HEK293 (cell line): ENCODE measurements around the gene TET1.

Experiments
- CTCF ChIA-PET: fragments of 350-600 bp; formaldehyde crosslinking; extraction: SDS; loops from one replicate; lab custom pipeline; 2021; ENCODE audit warnings: antibody characterized with exemption; lab: Yijun Ruan, JAX
- POLR2A ChIA-PET: fragments of 300-600 bp; formaldehyde crosslinking; extraction: SDS; loops from one replicate; lab custom pipeline; 2020; ENCODE audit warnings: antibody characterized with exemption, inconsistent platforms; lab: Yijun Ruan, JAX
- H3K27ac ChIP-seq: fragments of 200-500 bp; sonication (Bioruptor generic); 2 replicates; pipeline ENCODE4 v1.5.1; 2014; ENCODE audit warnings: low read depth, low read length, control low read depth, inconsistent platforms; ENCODE audit errors: extremely low read depth
- H3K36me3 ChIP-seq, 2 experiments: fragments of 200-500 bp in 1 of 2; sonication (Bioruptor generic) in 1 of 2; 1 replicate in 1 of 2; 2 replicates in 1 of 2; pipeline ENCODE4 v1.5.1; 2014 to 2017; ENCODE audit warnings: inconsistent platforms in 2 of 2, low read length in 2 of 2; ENCODE audit not compliant: control insufficient read depth in 2 of 2, insufficient read depth in 1 of 2
- H3K4me1 ChIP-seq: fragments of 200-500 bp; sonication (Bioruptor generic); 2 replicates; pipeline ENCODE4 v1.5.1; 2014; ENCODE audit warnings: mild to moderate bottlenecking, low read length, inconsistent platforms; ENCODE audit not compliant: control insufficient read depth, insufficient read depth
- H3K4me3 ChIP-seq: 2 replicates; pipeline ENCODE4 v1.5.1; 2011; ENCODE audit warnings: low read depth, mild to moderate bottlenecking, control low read depth, low read length, moderate library complexity
- H3K9me3 ChIP-seq: fragments of 200-500 bp; sonication (Bioruptor generic); 2 replicates; pipeline ENCODE4 v1.5.1; 2014; ENCODE audit warnings: low read depth, low read length, inconsistent platforms; ENCODE audit not compliant: control insufficient read depth, insufficient read depth
- KLF1 ChIP-seq: fragments of 450-650 bp; formaldehyde crosslinking; IDR thresholded peaks from 2 replicates; pipeline ENCODE4 v1.5.1; 2016; ENCODE audit warnings: missing biosample characterization, missing genetic modification characterization
- KLF7 ChIP-seq: fragments of 450-650 bp; formaldehyde crosslinking; IDR thresholded peaks from 2 replicates; pipeline ENCODE4 v1.5.1; 2016; ENCODE audit warnings: missing biosample characterization, missing genetic modification characterization, borderline replicate concordance
- KLF9 ChIP-seq: fragments of 450-650 bp; formaldehyde crosslinking; IDR thresholded peaks from 2 replicates; pipeline ENCODE4 v1.5.1; 2016; ENCODE audit warnings: missing biosample characterization, missing genetic modification characterization, low read depth
- OVOL3 ChIP-seq: fragments of 450-650 bp; formaldehyde crosslinking; IDR thresholded peaks from 2 replicates; pipeline ENCODE4 v1.5.1; 2016; ENCODE audit warnings: missing biosample characterization, missing genetic modification characterization
- PRDM2 ChIP-seq: fragments of 450-650 bp; formaldehyde crosslinking; IDR thresholded peaks from 2 replicates; pipeline ENCODE4 v1.5.1; 2016; ENCODE audit warnings: missing biosample characterization, missing genetic modification characterization, borderline replicate concordance
- SALL2 ChIP-seq: fragments of 450-650 bp; formaldehyde crosslinking; IDR thresholded peaks from 2 replicates; pipeline ENCODE4 v1.5.0; 2017; ENCODE audit warnings: missing biosample characterization, mild to moderate bottlenecking, missing genetic modification characterization, borderline replicate concordance
- ZBTB49 ChIP-seq: fragments of 450-650 bp; formaldehyde crosslinking; IDR thresholded peaks from 2 replicates; pipeline ENCODE4 v1.5.1; 2016; ENCODE audit warnings: missing biosample characterization, missing genetic modification characterization, low read depth
- ZEB2 ChIP-seq: fragments of 450-650 bp; formaldehyde crosslinking; IDR thresholded peaks from 2 replicates; pipeline ENCODE4 v1.5.1; 2016; ENCODE audit warnings: missing biosample characterization, missing genetic modification characterization
- ZNF10 ChIP-seq: fragments of 450-650 bp; formaldehyde crosslinking; IDR thresholded peaks from 2 replicates; pipeline ENCODE4 v1.5.1; 2017; ENCODE audit warnings: missing biosample characterization, missing genetic modification characterization
- ZNF133 ChIP-seq: fragments of 450-650 bp; formaldehyde crosslinking; IDR thresholded peaks from 2 replicates; pipeline ENCODE4 v1.5.1; 2016; ENCODE audit warnings: missing biosample characterization, missing genetic modification characterization
- ZNF202 ChIP-seq: fragments of 450-650 bp; formaldehyde crosslinking; IDR thresholded peaks from 2 replicates; pipeline ENCODE4 v1.5.1; 2016; ENCODE audit warnings: missing biosample characterization, missing genetic modification characterization, borderline replicate concordance
- ZNF362 ChIP-seq: fragments of 450-650 bp; formaldehyde crosslinking; IDR thresholded peaks from 2 replicates; pipeline ENCODE4 v1.5.1; 2016; ENCODE audit warnings: missing biosample characterization, missing genetic modification characterization
- ZNF426 ChIP-seq: fragments of 450-650 bp; formaldehyde crosslinking; IDR thresholded peaks from 2 replicates; pipeline ENCODE4 v1.5.1; 2017; ENCODE audit warnings: missing biosample characterization, missing genetic modification characterization, mild to moderate bottlenecking, inconsistent platforms, moderate library complexity
- ZNF449 ChIP-seq: fragments of 450-650 bp; formaldehyde crosslinking; IDR thresholded peaks from 2 replicates; pipeline ENCODE4 v1.5.1; 2017; ENCODE audit warnings: missing biosample characterization, mild to moderate bottlenecking, missing genetic modification characterization, moderate library complexity
- ZNF501 ChIP-seq: fragments of 450-650 bp; formaldehyde crosslinking; IDR thresholded peaks from 2 replicates; pipeline ENCODE4 v1.5.1; 2016; ENCODE audit warnings: missing biosample characterization, missing genetic modification characterization
- ZNF660 ChIP-seq: fragments of 450-650 bp; IDR thresholded peaks from 2 replicates; pipeline ENCODE4 v1.5.1; 2018; ENCODE audit warnings: missing biosample characterization, mild to moderate bottlenecking, missing genetic modification characterization
- ZSCAN30 ChIP-seq: fragments of 450-650 bp; IDR thresholded peaks from 2 replicates; pipeline ENCODE4 v1.5.1; 2018; ENCODE audit warnings: missing biosample characterization, mild to moderate bottlenecking, missing genetic modification characterization, moderate library complexity

TET1 gene

GRCh38 chr10:68697106-68697505 is 137.0 kb downstream of the TET1 start:
- ChIA-PET CTCF (interaction anchor here (0.7 kb wide), 1 partner anchor 1829 kb away, joined by 5 read pairs; no protein-coding TSS in a partner anchor), POLR2A (no interaction called here)
- Histone ChIP-seq H3K36me3 (peaks cover 0 to 3% of the 10 kb centered on the region in 2 experiments; a peak in 1 of 3 replicates), H3K4me1 (no peaks in the 10 kb centered on the region), H3K4me3 (no peak overlapping the region)
- TF ChIP-seq KLF9 (no peak), ZSCAN30 (no peak), ZNF10 (tag by site-specific recombination) (no peak), ZBTB49 (tag by site-specific recombination) (no peak), ZNF202 (tag by site-specific recombination) (no peak), ZNF660 (tag by site-specific recombination) (no peak), ZNF449 (tag by site-specific recombination) (no peak), ZNF501 (no peak), KLF7 (no peak), SALL2 (tag by site-specific recombination) (no peak), ZNF133 (tag by site-specific recombination) (no peak), OVOL3 (no peak), ZNF362 (no peak), PRDM2 (no peak), ZNF426 (tag by site-specific recombination) (no peak), ZEB2 (tag by site-specific recombination) (no peak), KLF1 (tag by site-specific recombination) (no peak)
- TF ChIP-seq, all 188 proteins: peak for 0
- H3K27ac ChIP-seq: no peak overlapping the region
- H3K9me3 ChIP-seq: no peaks in the 10 kb centered on the region
